GM23338 (cell line): Measurements from ENCODE around the gene SBK1. TPM values are rescaled to one million over a fixed set of nuclear protein-coding genes. Genes with fewer than 3 reads are reported as not detected.

Source experiments
- ATAC-seq: fragments of 200-7000 bp; cut with Tn5 transposase; 3 replicates; pipeline ENCODE4 v1.9.1; 2020
- DNase-seq: peaks from one replicate; pipeline ENCODE4 v3.0.0-alpha.2; 2015; ENCODE audit warnings: low spot score
- H2AFZ ChIP-seq: fragments of 200-600 bp; sonication (generic); 2 replicates; pipeline ENCODE4 v1.8.0; 2016; ENCODE audit warnings: antibody characterized with exemption, mild to moderate bottlenecking, moderate library complexity
- H3F3A ChIP-seq: fragments of 200-600 bp; sonication (generic); replicated peaks from 2 replicates; pipeline ENCODE4 v1.8.0; 2017; ENCODE audit warnings: antibody characterized with exemption, mixed run types, low read depth
- H3K27ac ChIP-seq: fragments of 200-600 bp; sonication (generic); 2 replicates; pipeline ENCODE4 v1.6.1; 2016; ENCODE audit warnings: low read depth
- H3K27me3 ChIP-seq: fragments of 200-600 bp; sonication (generic); 2 replicates; pipeline ENCODE4 v1.8.0; 2016; ENCODE audit warnings: mild to moderate bottlenecking, mixed run types, moderate library complexity; ENCODE audit not compliant: insufficient read depth
- H3K36me3 ChIP-seq: fragments of 200-600 bp; sonication (generic); 2 replicates; pipeline ENCODE4 v1.8.0; 2016; ENCODE audit warnings: mild to moderate bottlenecking; ENCODE audit not compliant: insufficient read depth
- H3K4me1 ChIP-seq: fragments of 200-600 bp; sonication (generic); 2 replicates; pipeline ENCODE4 v1.8.0; 2016; ENCODE audit warnings: mild to moderate bottlenecking, moderate library complexity; ENCODE audit not compliant: insufficient read depth
- H3K4me2 ChIP-seq: fragments of 200-600 bp; sonication (generic); 2 replicates; pipeline ENCODE4 v1.7.1; 2017; ENCODE audit warnings: mixed run types
- H3K4me3 ChIP-seq: fragments of 200-600 bp; sonication (generic); 2 replicates; pipeline ENCODE4 v1.6.1; 2016; ENCODE audit warnings: mixed run types
- H3K79me2 ChIP-seq: fragments of 200-600 bp; sonication (generic); replicated peaks from 2 replicates; pipeline ENCODE4 v1.8.0; 2017; ENCODE audit warnings: mild to moderate bottlenecking; ENCODE audit not compliant: insufficient read depth
- H3K9me2 ChIP-seq: fragments of 200-600 bp; sonication (generic); 2 replicates; pipeline ENCODE4 v1.8.0; 2017; ENCODE audit not compliant: insufficient read depth
- H4K20me1 ChIP-seq: fragments of 200-600 bp; sonication (generic); replicated peaks from 2 replicates; pipeline ENCODE4 v1.8.0; 2017; ENCODE audit warnings: mild to moderate bottlenecking; ENCODE audit not compliant: insufficient read depth
- H3K27ac Mint-ChIP-seq: 2 replicates; pipeline ENCODE4 v1.8.0; 2020; ENCODE audit warnings: inconsistent platforms, mild to moderate bottlenecking, moderate library complexity, mixed read lengths
- H3K27me3 Mint-ChIP-seq: 3 replicates; pipeline ENCODE4 v1.8.0; 2022; ENCODE audit warnings: low read depth, mild to moderate bottlenecking, moderate library complexity, mixed read lengths, inconsistent platforms; ENCODE audit not compliant: insufficient read depth, poor library complexity
- H3K36me3 Mint-ChIP-seq: 3 replicates; pipeline ENCODE4 v1.8.0; 2021; ENCODE audit warnings: low read depth, mild to moderate bottlenecking, inconsistent platforms, moderate library complexity, mixed read lengths
- H3K4me1 Mint-ChIP-seq: 3 replicates; pipeline ENCODE4 v1.8.0; 2020; ENCODE audit warnings: mild to moderate bottlenecking, inconsistent platforms, mixed read lengths
- H3K4me3 Mint-ChIP-seq: 3 replicates; pipeline ENCODE4 v1.8.0; 2021; ENCODE audit warnings: moderate library complexity, mild to moderate bottlenecking, inconsistent platforms, mixed read lengths
- H3K9me3 Mint-ChIP-seq: 3 replicates; pipeline ENCODE4 v1.8.0; 2020; ENCODE audit warnings: moderate library complexity, mild to moderate bottlenecking, inconsistent platforms, mixed read lengths
- CREB1 ChIP-seq: fragments of 250-450 bp; sonication (Bioruptor Pico); IDR thresholded peaks from 2 replicates; pipeline ENCODE4 v1.5.0; 2020; ENCODE audit warnings: low read depth, mild to moderate bottlenecking, moderate library complexity
- CTCF ChIP-seq, 2 experiments: fragments of 200-600 bp in 1 of 2; sonication (generic) in 1 of 2; conservative IDR thresholded peaks; 2 replicates each; pipeline versions ENCODE4 v1.5.1 to v1.6.1; 2016 to 2017; ENCODE audit warnings: antibody characterized with exemption in 2 of 2, low read depth in 2 of 2, mild to moderate bottlenecking in 2 of 2, moderate library complexity in 1 of 2
- ETS1 ChIP-seq: IDR thresholded peaks from 2 replicates; pipeline ENCODE4 v1.6.1; 2016; ENCODE audit warnings: antibody characterized with exemption
- EZH2 ChIP-seq: fragments of 200-600 bp; sonication (generic); IDR thresholded peaks from one replicate; pipeline ENCODE4 v1.8.0; 2017; ENCODE audit warnings: antibody characterized with exemption, mild to moderate bottlenecking, low read depth; ENCODE audit not compliant: unreplicated experiment
- EZH2phosphoT487 ChIP-seq: fragments of 200-600 bp; sonication (generic); IDR thresholded peaks from one replicate; pipeline ENCODE4 v1.8.1; 2018; ENCODE audit warnings: antibody characterized with exemption; ENCODE audit not compliant: unreplicated experiment
- JUNB ChIP-seq: IDR thresholded peaks from one replicate; pipeline ENCODE4 v1.6.1; 2016; ENCODE audit warnings: antibody characterized with exemption; ENCODE audit not compliant: unreplicated experiment
- NANOG ChIP-seq: IDR thresholded peaks from 2 replicates; pipeline ENCODE4 v1.6.1; 2016; ENCODE audit warnings: antibody characterized with exemption, borderline replicate concordance
- POLR2AphosphoS5 ChIP-seq: IDR thresholded peaks from 2 replicates; pipeline ENCODE4 v1.6.1; 2016; ENCODE audit warnings: antibody characterized with exemption, low read depth
- REST ChIP-seq: IDR thresholded peaks from one replicate; pipeline ENCODE4 v1.6.1; 2018; ENCODE audit warnings: antibody characterized with exemption; ENCODE audit not compliant: unreplicated experiment
- STAT1 ChIP-seq: IDR thresholded peaks from one replicate; pipeline ENCODE4 v1.6.1; 2016; ENCODE audit warnings: antibody characterized with exemption; ENCODE audit not compliant: unreplicated experiment
- ZNF114 ChIP-seq: fragments of 250-450 bp; sonication (Bioruptor Pico); IDR thresholded peaks from 2 replicates; pipeline ENCODE4 v1.5.0; 2020; ENCODE audit warnings: mild to moderate bottlenecking, moderate library complexity
- ZNF331 ChIP-seq: fragments of 250-450 bp; sonication (Bioruptor Pico); IDR thresholded peaks from 2 replicates; pipeline ENCODE4 v1.5.0; 2020; ENCODE audit warnings: low read depth, mild to moderate bottlenecking, moderate library complexity
- ZNF462 ChIP-seq: fragments of 250-450 bp; sonication (Bioruptor Pico); IDR thresholded peaks from 2 replicates; pipeline ENCODE4 v1.5.0; 2020; ENCODE audit warnings: mild to moderate bottlenecking, moderate library complexity
- polyA plus RNA-seq: library from polyadenylated mRNA; unstranded; fragments of >200 nt; fragmentation: Nextera tagmentation; extraction: Ambion mirVana; gene quantifications from 2 replicates; pipeline ENCODE4 v1.2.1, GENCODE V29; 2016
- total RNA-seq: library from RNA; depleted of rRNA; stranded (reverse); fragments of >200 nt; shearing (Covaris generic); gene quantifications from 2 replicates; pipeline ENCODE4 v1.2.3, GENCODE V29; 2014

Gene SBK1
- total and polyA plus RNA-seq, 2 experiments from 2014 or later: 23.9 to 68.1 TPM

GRCh38 chr16:28303132-28303531 lies 10.8 kb downstream of the SBK1 start:
- Mint-ChIP-seq H3K4me3 (no peak overlapping the region), H3K9me3 (no peaks in the 10 kb centered on the region), H3K4me1 (peaks cover 14% of the 10 kb centered on the region), H3K36me3 (peaks cover 53% of the 10 kb centered on the region), H3K27ac (no peak overlapping the region), H3K27me3 (peaks cover 8% of the 10 kb centered on the region)
- Histone ChIP-seq H3K9me2 (no peaks in the 10 kb centered on the region), H3K27ac (no peak overlapping the region), H3K79me2 (peaks cover 82% of the 10 kb centered on the region), H3K4me3 (no peak overlapping the region), H3F3A (0 out of 2 replicates have a peak, but pooled peaks cover 3% of the 10 kb centered on the region), H4K20me1 (peaks cover 42% of the 10 kb centered on the region), H3K4me1 (peaks cover 9% of the 10 kb centered on the region), H3K4me2 (no peak overlapping the region), H2AFZ (no peak overlapping the region), H3K36me3 (peaks cover 3% of the 10 kb centered on the region; the same call in 1 of the 2 replicates), H3K27me3 (no peaks in the 10 kb centered on the region)
- DNase-seq (no peak), ATAC-seq (no peak)
- TF ChIP-seq CREB1 (CRISPR knock-in tag): no peak
- no peak for TF ChIP-seq POLR2AphosphoS5
- no peak for TF ChIP-seq JUNB
- TF ChIP-seq ZNF331 (CRISPR knock-in tag): no peak
- TF ChIP-seq ZNF114 (CRISPR knock-in tag): no peak
- TF ChIP-seq ETS1: no peak
- no peak for TF ChIP-seq STAT1
- no peak for TF ChIP-seq CTCF (conservative IDR thresholded peaks at IDR 0.05; ENCODE audit: low read depth in 2 of 2)
- no peak for TF ChIP-seq ZNF462 (CRISPR knock-in tag)
- TF ChIP-seq EZH2: no peak
- no peak for TF ChIP-seq EZH2phosphoT487
- no peak for TF ChIP-seq REST
- no peak for TF ChIP-seq NANOG
